C4-2B (cell line): ENCODE data around the gene UBAP1.
"Not testable (repeated sequence)": the region's sequence is repeated elsewhere in the genome, so short reads cannot be mapped to it uniquely, and the experiment has no call there.

ENCODE experiments used
- H3K27ac ChIP-seq: fragments of 450-650 bp; 2 replicates; pipeline ENCODE4 v1.5.1; 2017
- ZFX ChIP-seq: fragments of 450-650 bp; IDR thresholded peaks from 2 replicates; pipeline ENCODE4 v1.6.1; 2017
- TF ChIP-seq, protein P1 (sequence below): fragments of 450-650 bp; conservative IDR thresholded peaks from 2 replicates; pipeline ENCODE4 v1.5.1; 2017; ENCODE audit warnings: mild to moderate bottlenecking

UBAP1 gene

DNA sequence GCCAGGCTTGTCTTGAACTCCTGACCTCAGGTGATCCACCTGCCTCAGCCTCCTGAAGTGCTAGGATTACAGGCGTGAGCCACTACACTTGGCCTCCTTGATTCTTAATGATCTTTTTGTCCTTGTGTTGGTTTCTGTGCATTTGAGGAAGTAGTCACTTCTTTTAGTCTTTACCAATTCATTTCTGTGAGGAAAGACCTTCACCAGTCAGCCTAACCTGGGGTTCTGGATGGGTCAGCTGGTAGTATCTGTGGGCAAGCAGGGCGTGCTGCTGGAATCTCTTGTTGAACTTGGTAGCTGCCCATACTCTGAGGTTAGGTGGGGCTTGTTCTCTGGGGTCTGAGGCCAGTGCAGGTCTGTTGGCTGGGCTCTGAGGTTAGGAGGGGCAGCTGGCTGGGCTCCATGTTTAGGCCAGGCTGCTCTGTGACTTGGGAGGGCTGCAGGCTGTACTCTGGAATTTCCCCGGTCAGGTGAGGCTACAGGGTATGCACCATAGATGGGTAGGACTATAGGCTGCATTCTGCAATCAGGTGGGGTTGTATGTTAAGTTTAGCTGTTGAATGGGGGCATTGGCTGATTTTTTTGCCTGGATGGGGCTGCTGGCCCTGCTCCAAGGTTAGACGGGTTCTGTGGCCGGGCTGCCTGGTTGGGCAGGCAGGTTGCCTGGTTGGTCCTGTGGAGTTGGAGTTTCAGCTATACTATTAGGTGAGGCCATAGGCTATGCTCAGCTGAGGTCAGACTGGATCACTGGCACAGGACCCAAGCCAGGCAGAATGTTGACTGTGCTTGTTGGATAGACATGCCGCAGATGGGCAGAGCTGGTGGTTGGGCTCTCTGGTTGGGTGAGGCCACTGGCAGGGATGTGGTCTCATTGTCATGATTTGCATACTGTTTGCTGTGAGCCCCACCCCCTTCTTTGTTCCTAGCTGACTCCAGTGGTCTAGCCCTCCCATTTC, 19.2 kb downstream of the UBAP1 start:
- H3K27ac ChIP-seq, result peak overlapping the region; percentile 8
- no peak for TF ChIP-seq ZFX
- TF ChIP-seq, protein P1, sequence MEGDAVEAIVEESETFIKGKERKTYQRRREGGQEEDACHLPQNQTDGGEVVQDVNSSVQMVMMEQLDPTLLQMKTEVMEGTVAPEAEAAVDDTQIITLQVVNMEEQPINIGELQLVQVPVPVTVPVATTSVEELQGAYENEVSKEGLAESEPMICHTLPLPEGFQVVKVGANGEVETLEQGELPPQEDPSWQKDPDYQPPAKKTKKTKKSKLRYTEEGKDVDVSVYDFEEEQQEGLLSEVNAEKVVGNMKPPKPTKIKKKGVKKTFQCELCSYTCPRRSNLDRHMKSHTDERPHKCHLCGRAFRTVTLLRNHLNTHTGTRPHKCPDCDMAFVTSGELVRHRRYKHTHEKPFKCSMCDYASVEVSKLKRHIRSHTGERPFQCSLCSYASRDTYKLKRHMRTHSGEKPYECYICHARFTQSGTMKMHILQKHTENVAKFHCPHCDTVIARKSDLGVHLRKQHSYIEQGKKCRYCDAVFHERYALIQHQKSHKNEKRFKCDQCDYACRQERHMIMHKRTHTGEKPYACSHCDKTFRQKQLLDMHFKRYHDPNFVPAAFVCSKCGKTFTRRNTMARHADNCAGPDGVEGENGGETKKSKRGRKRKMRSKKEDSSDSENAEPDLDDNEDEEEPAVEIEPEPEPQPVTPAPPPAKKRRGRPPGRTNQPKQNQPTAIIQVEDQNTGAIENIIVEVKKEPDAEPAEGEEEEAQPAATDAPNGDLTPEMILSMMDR, result no peak

DNA sequence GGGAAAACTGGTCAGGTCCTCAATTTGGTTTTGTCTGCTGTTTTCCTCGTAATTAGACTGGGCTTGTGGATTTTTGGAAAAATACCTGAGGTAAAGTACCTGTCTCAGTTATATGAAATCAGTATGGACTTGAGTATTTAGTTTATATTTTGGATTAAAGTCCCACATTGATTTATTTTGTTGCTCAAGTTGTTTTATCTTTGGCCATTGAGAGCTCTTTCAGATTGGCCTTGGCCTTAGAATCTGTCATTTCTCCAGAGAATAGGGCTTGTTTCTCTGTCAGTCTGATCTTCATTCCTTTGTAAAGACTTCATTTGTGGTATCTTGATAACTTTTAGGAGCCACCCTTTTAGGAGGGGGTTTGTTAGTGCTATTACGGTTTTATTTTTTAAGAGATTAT, 21.2 kb downstream of the UBAP1 start:
- H3K27ac ChIP-seq, result no peak overlapping the region
- TF ChIP-seq, protein P1, result no peak
- no peak for TF ChIP-seq ZFX

DNA sequence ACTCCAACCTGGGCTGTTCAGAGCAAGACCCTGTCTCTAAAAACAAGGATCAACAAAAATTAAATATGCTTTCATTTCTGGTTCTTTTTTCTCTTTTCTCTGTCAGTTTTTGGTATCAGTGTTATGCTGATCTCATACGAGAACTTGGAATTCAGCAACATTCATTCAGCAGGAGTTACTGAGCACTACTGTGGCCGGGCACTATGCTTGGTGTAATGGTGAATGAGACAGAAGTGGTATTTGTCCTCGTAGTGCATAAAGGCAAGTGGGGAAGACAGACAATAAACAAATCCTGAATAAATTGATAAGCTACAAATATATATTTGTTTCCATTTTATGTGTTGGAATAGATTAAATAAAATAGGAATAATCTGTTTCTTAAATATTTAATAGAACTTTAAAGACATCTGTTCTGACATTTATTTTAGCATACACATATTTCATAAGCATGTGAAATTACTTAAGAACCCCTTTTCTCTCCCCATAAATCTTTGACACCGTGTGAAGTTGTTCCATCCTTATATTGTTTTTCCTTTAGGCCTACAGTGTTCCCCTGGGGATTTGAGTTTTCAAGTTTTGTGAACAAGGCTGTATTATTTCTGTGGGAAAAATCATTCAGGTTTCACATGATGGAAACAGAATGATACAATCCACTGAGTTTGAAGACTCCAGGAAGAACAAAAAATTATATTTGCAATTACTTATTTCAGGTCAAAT, 24.6 kb downstream of the UBAP1 start:
- no peak overlapping the region for H3K27ac ChIP-seq
- TF ChIP-seq ZFX, result no peak
- TF ChIP-seq, protein P1, result no peak

DNA sequence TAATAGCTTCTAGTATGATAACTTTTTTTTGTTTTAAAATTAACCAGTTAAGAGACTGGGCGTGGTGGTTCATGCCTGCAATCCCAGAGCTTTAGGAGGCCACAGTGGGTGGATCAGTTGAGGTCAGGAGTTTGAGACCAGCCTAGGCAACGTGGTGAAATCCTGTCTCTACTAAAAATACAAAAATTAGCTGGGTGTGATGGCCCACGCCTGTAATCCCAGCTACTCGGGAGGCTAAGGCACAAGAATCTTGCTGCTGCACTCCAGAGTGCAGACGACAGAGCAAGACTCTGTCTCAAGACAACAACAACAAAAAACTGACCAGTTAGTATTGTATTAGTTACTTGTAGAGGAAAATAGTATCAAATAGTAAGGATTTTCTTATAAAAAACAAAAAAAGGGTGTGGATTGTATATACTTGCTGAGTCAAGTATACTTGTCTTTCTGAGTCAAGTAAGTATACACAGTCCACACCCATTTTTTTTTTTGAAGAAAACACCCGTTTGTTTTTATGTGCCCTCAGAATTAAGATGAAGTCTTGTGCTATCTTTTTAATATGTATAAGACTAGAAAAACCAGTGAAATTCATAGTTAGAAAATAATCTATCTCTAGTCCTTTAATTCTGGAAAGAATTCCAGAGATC, 25.3 kb downstream of the UBAP1 start:
- no peak overlapping the region for H3K27ac ChIP-seq
- TF ChIP-seq, protein P1, result no peak
- TF ChIP-seq ZFX, result no peak

DNA sequence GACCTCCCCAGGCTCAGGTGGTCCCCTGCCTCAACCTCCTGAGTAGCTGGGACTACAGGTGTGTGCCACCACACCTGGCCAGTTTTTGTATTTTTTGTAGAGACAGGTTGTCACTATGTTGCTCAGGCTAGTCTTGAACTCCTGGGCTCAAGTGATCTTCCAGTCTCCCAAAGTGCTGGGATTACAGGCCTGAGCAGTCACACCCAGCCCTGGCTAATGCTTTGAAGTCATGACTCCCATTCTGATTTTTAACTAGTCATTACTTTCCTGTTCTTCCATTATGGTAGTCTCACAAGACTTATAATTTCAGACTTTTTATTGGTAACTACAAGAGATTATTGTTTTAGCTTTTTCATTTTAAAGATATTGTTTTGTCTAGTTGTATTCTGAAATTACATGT, 26.3 kb downstream of the UBAP1 start:
- no peak overlapping the region for H3K27ac ChIP-seq

DNA sequence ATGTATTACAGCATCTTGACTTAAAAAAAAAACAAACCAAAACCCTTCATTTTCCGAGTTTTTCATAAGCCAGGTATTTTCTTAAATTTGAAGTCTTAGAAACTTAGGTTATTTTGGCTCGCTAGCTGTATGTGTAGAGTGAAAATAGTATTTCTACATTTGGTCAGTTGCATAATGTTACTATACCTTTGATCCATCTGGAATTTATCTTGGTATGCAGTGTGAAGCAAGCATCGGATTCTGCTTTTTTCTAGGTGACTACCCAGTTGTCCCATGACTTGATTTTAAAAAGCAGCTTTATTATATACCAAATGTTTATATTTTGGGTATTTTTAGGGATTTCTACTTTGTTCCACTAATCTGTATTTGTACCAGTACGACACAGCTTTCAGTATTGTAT, 27.7 kb downstream of the UBAP1 start:
- TF ChIP-seq ZFX, result no peak
- TF ChIP-seq, protein P1, result no peak

More for the DNA sequence above, 26.3 kb downstream of the UBAP1 start:
- TF ChIP-seq, protein P1, result no peak
- TF ChIP-seq ZFX, result no peak

DNA sequence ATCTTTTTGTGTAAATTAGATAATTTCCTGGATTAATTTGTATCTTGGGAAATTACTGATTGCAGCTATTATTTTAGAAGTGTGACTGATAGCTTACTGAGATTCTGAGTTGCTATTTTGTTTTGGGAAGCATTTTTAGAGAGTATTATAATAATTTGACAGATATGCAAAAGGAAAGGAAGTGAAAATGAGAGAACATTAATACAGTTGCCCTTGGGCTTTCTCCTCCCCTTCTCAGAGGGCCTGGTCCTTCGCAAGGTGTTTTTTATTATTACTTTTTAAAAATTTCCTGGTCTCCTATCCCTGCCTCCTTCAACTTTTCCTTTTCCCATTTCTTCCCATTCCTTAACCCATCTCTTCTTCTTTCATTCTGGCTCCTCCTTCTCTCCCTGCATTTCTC, 32.6 kb downstream of the UBAP1 start:
- TF ChIP-seq, protein P1, result no peak
- no peak for TF ChIP-seq ZFX
- H3K27ac ChIP-seq, result no peak overlapping the region

More for the DNA sequence above, 27.7 kb downstream of the UBAP1 start:
- H3K27ac ChIP-seq, result no peak overlapping the region

DNA sequence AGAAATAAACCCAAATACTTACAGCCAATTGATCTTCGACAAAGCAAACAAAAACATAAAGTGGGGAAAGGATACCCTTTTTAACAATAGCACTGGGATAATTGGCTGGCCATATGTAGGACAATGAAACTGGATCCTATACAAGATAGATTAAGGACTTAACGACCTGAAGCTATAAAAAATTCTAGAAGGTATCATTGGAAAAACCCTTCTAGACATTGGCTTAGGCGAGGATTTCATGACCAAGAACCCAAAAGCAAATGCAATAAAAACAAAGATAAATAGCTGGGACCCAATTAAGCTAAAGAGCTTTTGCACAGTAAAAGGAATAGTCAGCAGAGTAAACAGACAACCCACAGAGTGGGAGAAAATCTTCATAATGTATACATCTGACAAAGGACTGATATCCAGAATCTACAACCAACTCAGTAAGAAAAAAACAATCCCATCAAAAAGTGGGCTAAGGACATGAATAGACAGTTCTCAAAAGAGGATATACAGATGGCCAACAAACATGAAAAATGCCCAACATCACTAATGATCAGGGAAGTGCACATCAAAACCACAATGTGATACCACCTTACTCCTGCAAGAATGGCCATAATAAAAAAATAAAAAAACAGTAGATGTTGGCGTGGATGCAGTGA, 35.6 kb downstream of the UBAP1 start:
- not testable (repeated sequence) for H3K27ac ChIP-seq
